KMS-11 (cell line): ENCODE measurements around the gene TUFT1.
A peak's percentile ranks its signal among the peaks of the same experiment; 100 is the strongest.

Experiments used
- H2AFZ ChIP-seq: fragments of 200-600 bp; sonication (generic); 2 replicates; pipeline ENCODE4 v1.6.1; 2016; ENCODE audit warnings: antibody characterized with exemption, mixed run types, low read depth
- H3K27ac ChIP-seq: fragments of 200-600 bp; sonication (generic); 2 replicates; pipeline ENCODE4 v1.6.1; 2016; ENCODE audit warnings: mild to moderate bottlenecking, mixed run types
- H3K27me3 ChIP-seq: fragments of 200-600 bp; sonication (generic); 2 replicates; pipeline ENCODE4 v1.6.1; 2017; ENCODE audit warnings: mild to moderate bottlenecking, low read depth, mixed run types, moderate library complexity; ENCODE audit not compliant: insufficient read depth
- H3K36me3 ChIP-seq: fragments of 200-600 bp; sonication (generic); 2 replicates; pipeline ENCODE4 v1.6.1; 2017; ENCODE audit warnings: mild to moderate bottlenecking, mixed run types; ENCODE audit not compliant: insufficient read depth
- H3K4me1 ChIP-seq: fragments of 200-600 bp; sonication (generic); 2 replicates; pipeline ENCODE4 v1.6.1; 2016; ENCODE audit warnings: mild to moderate bottlenecking, low read depth, mixed run types; ENCODE audit not compliant: poor library complexity, severe bottlenecking
- H3K4me2 ChIP-seq: fragments of 200-600 bp; sonication (generic); 2 replicates; pipeline ENCODE4 v1.7.0; 2016; ENCODE audit warnings: mild to moderate bottlenecking, mixed run types
- H3K4me3 ChIP-seq: fragments of 200-600 bp; sonication (generic); IDR thresholded peaks from 2 replicates; pipeline ENCODE4 v1.6.1; 2017; ENCODE audit warnings: low read depth, low read length, mixed read lengths; ENCODE audit not compliant: insufficient read depth
- H3K79me2 ChIP-seq: fragments of 200-600 bp; sonication (generic); 2 replicates; pipeline ENCODE4 v1.6.1; 2016; ENCODE audit warnings: low read depth, mixed run types; ENCODE audit not compliant: insufficient read depth
- H3K9ac ChIP-seq: fragments of 200-600 bp; sonication (generic); 2 replicates; pipeline ENCODE4 v1.6.1; 2016; ENCODE audit warnings: mild to moderate bottlenecking, mixed run types
- H4K20me1 ChIP-seq: fragments of 200-600 bp; sonication (generic); 2 replicates; pipeline ENCODE4 v1.6.1; 2016; ENCODE audit warnings: mild to moderate bottlenecking, mixed run types; ENCODE audit not compliant: insufficient read depth
- TF ChIP-seq, protein P1 (sequence below): fragments of 200-600 bp; sonication (generic); conservative IDR thresholded peaks from 2 replicates; pipeline ENCODE4 v1.6.1; 2017; ENCODE audit warnings: low read depth, mild to moderate bottlenecking, antibody characterized with exemption, low read length, moderate library complexity, mixed read lengths

Gene TUFT1

DNA sequence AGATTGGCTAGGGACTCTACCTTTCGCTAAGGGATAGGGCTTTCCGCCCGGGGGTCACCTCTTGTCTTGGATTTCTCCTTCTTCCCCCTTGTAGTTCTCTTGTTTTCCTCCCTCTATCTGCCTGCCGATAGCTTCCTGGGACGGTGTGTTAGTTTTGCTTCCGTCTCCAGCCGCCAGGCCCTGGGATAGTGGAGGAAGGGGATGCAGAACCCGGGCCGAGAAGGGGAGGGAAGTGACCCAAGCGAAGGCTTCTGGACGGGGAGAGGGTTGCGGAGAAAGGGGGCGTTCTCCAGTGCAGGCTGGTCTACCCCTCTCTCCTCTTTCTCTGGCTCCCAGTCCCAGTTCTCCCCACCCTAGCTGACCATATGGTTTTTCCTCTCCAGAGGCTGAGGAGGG lies 871 bp downstream of the TUFT1 start:
- TF ChIP-seq, protein P1, sequence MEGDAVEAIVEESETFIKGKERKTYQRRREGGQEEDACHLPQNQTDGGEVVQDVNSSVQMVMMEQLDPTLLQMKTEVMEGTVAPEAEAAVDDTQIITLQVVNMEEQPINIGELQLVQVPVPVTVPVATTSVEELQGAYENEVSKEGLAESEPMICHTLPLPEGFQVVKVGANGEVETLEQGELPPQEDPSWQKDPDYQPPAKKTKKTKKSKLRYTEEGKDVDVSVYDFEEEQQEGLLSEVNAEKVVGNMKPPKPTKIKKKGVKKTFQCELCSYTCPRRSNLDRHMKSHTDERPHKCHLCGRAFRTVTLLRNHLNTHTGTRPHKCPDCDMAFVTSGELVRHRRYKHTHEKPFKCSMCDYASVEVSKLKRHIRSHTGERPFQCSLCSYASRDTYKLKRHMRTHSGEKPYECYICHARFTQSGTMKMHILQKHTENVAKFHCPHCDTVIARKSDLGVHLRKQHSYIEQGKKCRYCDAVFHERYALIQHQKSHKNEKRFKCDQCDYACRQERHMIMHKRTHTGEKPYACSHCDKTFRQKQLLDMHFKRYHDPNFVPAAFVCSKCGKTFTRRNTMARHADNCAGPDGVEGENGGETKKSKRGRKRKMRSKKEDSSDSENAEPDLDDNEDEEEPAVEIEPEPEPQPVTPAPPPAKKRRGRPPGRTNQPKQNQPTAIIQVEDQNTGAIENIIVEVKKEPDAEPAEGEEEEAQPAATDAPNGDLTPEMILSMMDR = no peak
- Histone ChIP-seq H3K27ac (peak overlapping the region; percentile 72; the same call in 1 of the 2 replicates), H2AFZ (peak overlapping the region; percentile 86), H3K9ac (peak overlapping the region; percentile 62; the same call in 1 of the 2 replicates), H4K20me1 (no peaks in the 10 kb centered on the region), H3K4me3 (peak overlapping the region; percentile 97), H3K27me3 (no peaks in the 10 kb centered on the region), H3K79me2 (peaks cover 18% of the 10 kb centered on the region; the same call in 1 of the 2 replicates), H3K36me3 (no peaks in the 10 kb centered on the region), H3K4me2 (peak overlapping the region; percentile 87), H3K4me1 (peaks cover 34% of the 10 kb centered on the region)

DNA sequence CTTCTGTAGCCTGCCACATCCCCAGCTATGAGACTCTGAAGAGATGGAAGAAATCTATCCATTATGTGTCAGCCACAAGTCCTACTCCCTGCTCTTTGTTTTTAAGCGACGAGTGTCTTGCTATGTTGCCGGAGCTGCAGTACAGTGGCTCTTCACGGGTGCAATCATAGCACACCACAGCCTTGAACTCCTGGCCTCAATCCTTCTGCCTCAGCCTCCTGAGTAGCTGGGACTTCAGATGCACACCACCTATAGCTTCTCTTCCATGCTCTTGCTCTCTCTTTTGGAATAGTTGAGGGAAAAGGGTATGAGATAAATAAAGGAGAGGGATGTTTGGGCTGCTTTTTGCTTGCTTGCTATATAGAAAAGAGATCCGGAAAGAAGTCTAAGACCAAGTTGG lies 1.6 kb downstream of the TUFT1 start:
- H3K79me2 ChIP-seq = peaks cover 18% of the 10 kb centered on the region; the same call in 1 of the 2 replicates

DNA sequence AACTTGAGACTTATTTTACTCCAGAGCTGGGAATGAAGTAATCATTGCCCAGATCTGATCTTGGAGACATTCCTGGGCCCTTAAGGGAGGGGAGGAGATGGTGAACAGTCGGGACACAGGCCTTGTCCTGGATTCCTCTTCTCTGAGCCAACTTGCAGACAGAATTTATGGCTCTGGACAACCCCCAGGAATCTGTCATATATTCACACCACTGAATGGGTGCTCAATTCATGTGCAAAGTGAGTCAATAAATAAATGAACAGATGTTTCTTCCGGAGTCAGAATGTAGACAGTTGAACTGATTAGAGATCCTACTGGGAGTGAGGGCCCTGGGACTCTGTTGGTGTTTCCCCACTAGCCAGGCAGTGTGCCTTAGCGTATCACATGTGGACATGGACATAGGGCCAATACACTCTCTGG lies 2.6 kb downstream of the TUFT1 start:
- H3K9ac ChIP-seq = no peak overlapping the region
- H4K20me1 ChIP-seq = no peaks in the 10 kb centered on the region
- TF ChIP-seq, protein P1 = no peak
- no peak overlapping the region; the same call in 1 of the 2 replicates for H3K4me2 ChIP-seq
- peaks cover 41% of the 10 kb centered on the region for H3K4me1 ChIP-seq
- H2AFZ ChIP-seq = no peak overlapping the region
- H3K79me2 ChIP-seq = peaks cover 18% of the 10 kb centered on the region; the same call in 1 of the 2 replicates
- no peaks in the 10 kb centered on the region for H3K36me3 ChIP-seq
- H3K27ac ChIP-seq = no peak overlapping the region
- no peak overlapping the region for H3K4me3 ChIP-seq
- no peaks in the 10 kb centered on the region for H3K27me3 ChIP-seq

More for the DNA sequence above, 1.6 kb downstream of the TUFT1 start:
- Histone ChIP-seq H3K4me1 (peaks cover 34% of the 10 kb centered on the region), H3K9ac (no peak overlapping the region), H3K27me3 (no peaks in the 10 kb centered on the region), H2AFZ (no peak overlapping the region), H3K36me3 (no peaks in the 10 kb centered on the region), H4K20me1 (no peaks in the 10 kb centered on the region), H3K4me2 (peak overlapping the region; percentile 87), H3K27ac (no peak overlapping the region), H3K4me3 (no peak overlapping the region)
- TF ChIP-seq, protein P1 = no peak

DNA sequence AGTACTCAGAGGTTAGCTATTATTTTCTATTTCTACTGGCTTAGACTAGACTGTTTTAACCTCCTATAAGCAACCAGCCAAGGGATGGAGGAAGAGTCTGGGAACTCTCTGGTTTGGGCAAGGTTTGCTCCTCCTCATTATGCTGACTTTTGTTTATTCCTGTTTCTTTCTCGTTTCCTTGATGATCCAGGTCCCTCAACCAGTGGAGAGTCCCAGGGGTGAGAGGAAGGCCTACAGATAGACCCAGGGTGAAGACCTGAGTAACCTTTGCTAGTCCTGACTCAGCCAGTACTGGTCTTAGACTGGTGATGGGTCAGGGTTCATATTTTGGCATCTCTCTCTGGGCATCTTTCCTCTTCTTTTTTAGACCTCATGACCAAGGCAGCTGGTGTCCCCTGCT lies 5.4 kb downstream of the TUFT1 start:
- Histone ChIP-seq H2AFZ (no peak overlapping the region), H3K27ac (no peak overlapping the region), H4K20me1 (no peaks in the 10 kb centered on the region), H3K9ac (no peak overlapping the region), H3K4me2 (no peak overlapping the region), H3K4me1 (peaks cover 24% of the 10 kb centered on the region), H3K79me2 (peaks cover 18% of the 10 kb centered on the region; the same call in 1 of the 2 replicates), H3K36me3 (no peaks in the 10 kb centered on the region), H3K27me3 (no peaks in the 10 kb centered on the region), H3K4me3 (no peak overlapping the region)
- TF ChIP-seq, protein P1 = no peak
